GM20431 (cell line): ENCODE data around the gene EFNA4.

Source experiments
- in situ Hi-C: fragments of 300-500 bp; cut with MseI, MboI; formaldehyde crosslinking; loops from one replicate; pipeline ENCODE4 v1.15.0; 2020; ENCODE audit warnings: low sequenced_read_pairs; ENCODE audit not compliant: unreplicated experiment

The EFNA4 gene

DNA sequence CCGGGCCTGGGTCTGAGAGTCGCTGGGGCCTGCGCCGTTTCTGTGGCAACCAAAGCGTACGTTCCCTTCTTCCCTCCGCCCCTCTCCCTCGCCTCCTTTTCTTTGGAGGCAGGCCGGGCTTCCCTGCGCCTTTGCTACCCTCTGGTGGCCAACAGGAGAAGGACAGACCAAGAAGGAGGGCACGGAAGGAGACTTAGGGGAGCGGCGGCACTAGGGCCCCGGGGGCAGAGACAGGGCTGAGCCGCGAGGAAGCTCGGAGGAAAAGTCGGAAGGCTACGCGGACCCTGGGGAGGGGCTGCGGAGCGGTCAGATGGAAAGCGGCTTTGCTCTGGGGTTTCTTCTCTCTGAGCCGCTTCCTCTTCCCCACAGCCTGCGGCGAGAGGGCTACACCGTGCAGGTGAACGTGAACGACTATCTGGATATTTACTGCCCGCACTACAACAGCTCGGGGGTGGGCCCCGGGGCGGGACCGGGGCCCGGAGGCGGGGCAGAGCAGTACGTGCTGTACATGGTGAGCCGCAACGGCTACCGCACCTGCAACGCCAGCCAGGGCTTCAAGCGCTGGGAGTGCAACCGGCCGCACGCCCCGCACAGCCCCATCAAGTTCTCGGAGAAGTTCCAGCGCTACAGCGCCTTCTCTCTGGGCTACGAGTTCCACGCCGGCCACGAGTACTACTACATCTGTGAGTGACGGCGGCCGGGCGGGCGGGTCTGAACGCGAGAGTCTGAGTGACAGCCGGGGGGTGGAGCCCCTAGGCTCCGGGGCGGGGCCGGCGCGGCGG lies 21.4 kb downstream of the EFNA4 start:
- in situ Hi-C loops, result no loop called here

DNA sequence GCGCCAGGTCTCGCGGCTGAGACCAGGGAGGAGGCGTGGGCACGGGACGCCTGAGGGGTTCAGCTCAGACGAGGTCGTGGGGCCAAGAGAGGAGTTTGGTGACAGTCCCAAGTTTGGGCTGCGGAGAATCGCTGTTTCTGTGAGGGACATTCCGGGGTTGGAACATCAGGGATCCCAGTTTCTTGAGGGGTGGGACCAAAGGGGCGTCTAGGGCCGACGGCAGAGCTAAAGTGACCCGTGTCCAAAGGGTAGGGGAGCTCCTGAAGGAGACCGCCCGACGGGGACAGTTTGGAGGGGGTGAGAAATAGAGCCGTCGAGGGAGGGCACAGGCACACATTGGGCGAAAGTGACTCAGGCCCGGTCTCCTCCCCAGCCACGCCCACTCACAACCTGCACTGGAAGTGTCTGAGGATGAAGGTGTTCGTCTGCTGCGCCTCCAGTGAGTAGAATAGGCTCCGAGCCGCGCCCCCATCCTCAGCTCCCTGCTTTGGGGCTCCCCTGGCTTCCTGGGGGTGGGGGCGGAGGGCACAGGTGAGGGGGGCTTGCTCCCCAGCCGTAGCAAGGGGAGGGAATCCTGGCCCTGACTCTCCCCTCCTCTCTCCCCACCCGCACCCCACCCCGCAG lies 22.1 kb downstream of the EFNA4 start:
- in situ Hi-C loops, result no loop called here

DNA sequence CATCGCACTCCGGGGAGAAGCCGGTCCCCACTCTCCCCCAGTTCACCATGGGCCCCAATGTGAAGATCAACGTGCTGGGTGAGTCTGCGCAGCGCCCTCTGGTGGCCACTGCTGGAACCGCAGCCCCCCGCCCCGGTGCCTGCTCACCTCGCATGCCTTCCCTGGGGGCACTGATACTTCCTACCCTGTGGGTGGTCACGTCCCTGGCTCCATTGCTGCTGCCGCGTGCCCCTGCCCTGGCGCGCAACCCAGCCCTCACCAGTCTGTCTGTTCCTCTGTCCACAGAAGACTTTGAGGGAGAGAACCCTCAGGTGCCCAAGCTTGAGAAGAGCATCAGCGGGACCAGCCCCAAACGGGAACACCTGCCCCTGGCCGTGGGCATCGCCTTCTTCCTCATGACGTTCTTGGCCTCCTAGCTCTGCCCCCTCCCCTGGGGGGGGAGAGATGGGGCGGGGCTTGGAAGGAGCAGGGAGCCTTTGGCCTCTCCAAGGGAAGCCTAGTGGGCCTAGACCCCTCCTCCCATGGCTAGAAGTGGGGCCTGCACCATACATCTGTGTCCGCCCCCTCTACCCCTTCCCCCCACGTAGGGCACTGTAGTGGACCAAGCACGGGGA lies 22.7 kb downstream of the EFNA4 start:
- in situ Hi-C loops, result no loop called here

DNA sequence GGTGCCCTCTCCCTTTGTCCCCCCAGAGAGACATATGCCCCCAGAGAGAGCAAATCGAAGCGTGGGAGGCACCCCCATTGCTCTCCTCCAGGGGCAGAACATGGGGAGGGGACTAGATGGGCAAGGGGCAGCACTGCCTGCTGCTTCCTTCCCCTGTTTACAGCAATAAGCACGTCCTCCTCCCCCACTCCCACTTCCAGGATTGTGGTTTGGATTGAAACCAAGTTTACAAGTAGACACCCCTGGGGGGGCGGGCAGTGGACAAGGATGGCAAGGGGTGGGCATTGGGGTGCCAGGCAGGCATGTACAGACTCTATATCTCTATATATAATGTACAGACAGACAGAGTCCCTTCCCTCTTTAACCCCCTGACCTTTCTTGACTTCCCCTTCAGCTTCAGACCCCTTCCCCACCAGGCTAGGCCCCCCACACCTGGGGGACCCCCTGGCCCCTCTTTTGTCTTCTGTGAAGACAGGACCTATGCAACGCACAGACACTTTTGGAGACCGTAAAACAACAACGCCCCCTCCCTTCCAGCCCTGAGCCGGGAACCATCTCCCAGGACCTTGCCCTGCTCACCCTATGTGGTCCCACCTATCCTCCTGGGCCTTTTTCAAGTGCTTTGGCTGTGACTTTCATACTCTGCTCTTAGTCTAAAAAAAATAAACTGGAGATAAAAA lies 23.5 kb downstream of the EFNA4 start:
- in situ Hi-C loops, result no loop called here

DNA sequence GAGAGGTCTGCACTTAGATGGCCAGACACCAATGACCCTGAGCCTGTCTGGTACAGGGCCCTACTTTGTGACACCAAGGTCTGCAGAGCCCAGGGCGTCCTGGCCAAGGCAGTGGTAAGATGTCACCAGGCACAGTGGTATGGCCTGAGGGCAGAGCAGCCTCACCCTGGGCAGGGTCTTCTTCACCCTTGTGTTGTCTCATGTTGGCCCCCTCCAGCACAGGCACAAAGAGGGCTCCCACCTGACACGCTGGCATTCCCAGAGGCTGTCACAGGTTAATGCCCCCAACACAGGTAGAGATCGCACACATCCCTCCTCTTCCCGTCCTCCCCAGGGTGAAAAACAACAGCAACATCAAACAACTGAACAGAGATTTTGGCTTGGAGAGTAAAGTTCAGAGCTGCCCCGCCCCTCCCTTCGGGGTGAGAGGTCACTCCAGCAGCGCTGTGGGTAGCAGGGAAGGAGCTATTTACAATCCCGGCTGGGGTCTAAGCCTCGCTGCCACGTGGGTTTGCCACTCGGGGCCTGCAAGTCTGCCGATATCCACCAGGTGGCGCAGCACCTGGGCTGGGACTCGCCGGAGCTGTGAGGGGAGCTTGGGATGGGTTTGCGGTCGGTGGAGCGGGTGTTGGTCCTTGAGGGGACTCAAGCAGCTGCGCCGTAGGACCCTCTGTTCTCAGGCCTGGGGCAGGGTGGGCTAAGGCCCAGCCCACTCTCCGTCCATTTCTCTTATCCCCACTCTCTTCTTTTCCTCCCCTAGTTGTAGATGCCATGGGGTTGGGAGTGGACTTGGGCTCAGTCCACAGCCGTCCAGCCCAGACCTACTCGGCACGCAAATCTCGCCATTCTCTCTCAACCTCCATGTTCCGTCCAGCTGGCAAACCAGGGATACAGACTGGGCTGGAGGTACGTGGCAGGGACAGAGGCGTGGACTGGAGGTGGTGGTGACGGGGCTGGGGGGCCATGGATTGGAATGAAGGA lies 27.8 kb downstream of the EFNA4 start:
- in situ Hi-C loops, result no loop called here

- in situ Hi-C loops, result no loop called here
These were observed 28.6 kb downstream of the EFNA4 start for GRCh38 chr1:155092131-155092530.

- in situ Hi-C loops, result no loop called here
These were observed 29.1 kb downstream of the EFNA4 start for GRCh38 chr1:155092641-155093040.

GRCh38 chr1:155093911-155094621 lies 30.5 kb downstream of the EFNA4 start:
- in situ Hi-C loops, result no loop called here

DNA sequence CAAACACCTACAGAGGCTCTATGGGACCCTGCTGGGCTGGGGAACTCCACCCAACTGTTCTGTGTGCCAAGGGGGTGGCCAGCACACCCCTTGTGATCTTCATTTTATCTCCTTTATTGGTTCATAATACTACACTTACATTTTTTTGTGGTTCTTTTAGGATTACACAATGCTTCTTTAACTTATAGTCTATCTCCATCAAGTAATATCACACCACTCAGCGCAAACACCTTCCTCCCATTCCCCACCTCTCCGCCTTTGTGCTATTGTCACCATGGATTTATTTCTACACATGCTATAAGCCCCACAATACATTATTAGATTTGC lies 31.0 kb downstream of the EFNA4 start:
- in situ Hi-C loops, result no loop called here

DNA sequence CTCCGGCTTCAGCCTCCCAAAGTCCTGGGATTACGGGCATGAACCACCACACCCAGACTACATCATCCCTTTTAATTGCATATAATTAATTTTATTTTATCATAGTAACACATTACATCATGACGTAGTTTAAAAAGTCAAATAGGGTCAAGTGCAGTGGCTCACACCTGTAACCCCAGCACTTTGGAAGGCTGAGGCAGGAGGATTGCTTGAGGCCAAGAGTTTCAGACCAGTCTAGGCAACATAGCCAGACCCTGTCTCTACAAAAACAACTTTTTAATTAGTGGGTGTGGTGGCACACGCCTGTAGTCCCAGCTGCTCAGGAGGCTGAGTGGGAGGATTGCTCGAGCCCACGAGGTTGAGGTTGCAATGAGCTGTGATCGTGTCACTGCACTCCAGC lies 35.8 kb downstream of the EFNA4 start:
- in situ Hi-C loops, result loop anchor here (5.0 kb wide), 1 partner anchor 63 kb away; no protein-coding TSS in a partner anchor

GRCh38 chr1:155103325-155103724 lies 39.8 kb downstream of the EFNA4 start:
- in situ Hi-C loops, result no loop called here

GRCh38 chr1:155104605-155105534 lies 41.3 kb downstream of the EFNA4 start:
- in situ Hi-C loops, result no loop called here

GRCh38 chr1:155105604-155106011 lies 42.1 kb downstream of the EFNA4 start:
- in situ Hi-C loops, result no loop called here

DNA sequence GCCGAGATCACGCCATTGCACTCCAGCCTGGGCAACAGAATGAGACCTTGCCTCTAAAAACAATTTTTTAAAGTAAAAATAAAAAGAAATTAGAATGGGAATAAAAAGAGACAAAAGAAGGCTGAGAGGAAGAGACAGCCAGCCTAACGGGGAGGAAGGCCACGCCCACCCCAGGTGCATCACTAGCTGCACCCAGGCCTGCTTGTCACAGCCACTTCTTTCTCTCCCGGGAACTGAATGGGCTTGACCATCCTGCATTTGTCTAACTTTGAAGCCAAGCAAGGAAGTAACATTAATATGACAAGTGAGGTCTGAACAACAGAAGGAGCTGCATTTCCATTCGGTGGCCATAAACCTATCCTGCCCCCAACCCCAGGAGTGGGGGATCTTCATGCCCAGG lies 43.3 kb downstream of the EFNA4 start:
- in situ Hi-C loops, result no loop called here

- in situ Hi-C loops, result no loop called here
These were observed 44.0 kb downstream of the EFNA4 start for GRCh38 chr1:155107309-155108264.

DNA sequence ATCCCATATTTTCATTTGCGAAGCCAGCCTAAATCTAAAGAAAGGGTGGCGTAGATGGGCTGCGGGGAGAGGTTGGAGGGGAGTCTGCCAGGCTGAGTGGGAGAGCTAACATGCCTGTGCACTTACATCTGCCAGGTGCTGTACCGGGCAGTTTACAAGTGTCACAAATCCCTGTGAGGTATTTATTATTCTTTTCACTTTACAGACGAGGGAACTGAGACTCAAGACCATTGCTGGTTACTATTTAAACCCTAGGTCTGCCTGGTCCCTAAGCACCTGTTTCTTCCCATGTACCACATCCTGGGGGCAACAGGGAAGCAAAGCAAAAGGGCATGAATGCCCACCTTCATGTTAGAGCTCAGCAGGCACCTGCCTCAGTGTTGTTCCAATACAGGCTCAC lies 44.8 kb downstream of the EFNA4 start:
- in situ Hi-C loops, result no loop called here

DNA sequence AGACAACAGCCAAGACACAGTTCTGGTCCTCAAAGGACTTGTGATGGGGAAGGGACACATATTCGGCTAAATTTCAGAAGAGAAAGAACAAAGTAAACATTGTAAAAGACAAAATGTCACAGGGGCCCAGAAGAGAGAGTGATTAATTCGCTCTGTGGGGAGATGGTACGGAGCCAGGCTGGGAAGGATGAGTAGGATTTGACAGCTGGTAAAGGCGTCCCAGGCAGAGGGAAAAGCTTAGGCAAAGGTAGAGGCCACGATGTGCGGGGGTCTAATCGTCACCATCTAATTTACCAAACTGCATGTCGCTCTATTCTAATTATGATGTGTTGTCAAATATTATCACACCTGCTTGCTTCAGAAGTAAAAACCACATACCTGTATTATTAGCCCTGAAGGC lies 46.8 kb downstream of the EFNA4 start:
- in situ Hi-C loops, result no loop called here
